Lower leg skin (tissue), 3 donors: ENCODE data around the gene LCN12.

ENCODE experiments used
- CTCF ChIP-seq, 3 donors: fragments of 450-650 bp; IDR thresholded peaks; one replicate each; pipeline ENCODE4 v1.5.1; 2016; ENCODE audit warnings: antibody characterized with exemption in 3 of 3, mild to moderate bottlenecking in 3 of 3, moderate library complexity in 2 of 3
- POLR2A ChIP-seq, 2 donors: fragments of 450-650 bp; IDR thresholded peaks; one replicate each; pipeline ENCODE4 v1.6.1; 2016 to 2017; ENCODE audit warnings: antibody characterized with exemption in 2 of 2, mild to moderate bottlenecking in 1 of 2, moderate library complexity in 1 of 2

GRCh38 chr9:136995362-136995761 lies 43.3 kb downstream of the LCN12 start:
- TF ChIP-seq CTCF (IDR thresholded peaks at IDR 0.05) (no peak), POLR2A (IDR thresholded peaks at IDR 0.05) (no peak)
